ENCODE measurements around the gene ARHGAP24. TPM values are rescaled to one million over a fixed set of nuclear protein-coding genes. Genes with fewer than 3 reads are reported as not detected.

ARHGAP24 gene
- total RNA-seq, 1 donor = 67.6 TPM

DNA sequence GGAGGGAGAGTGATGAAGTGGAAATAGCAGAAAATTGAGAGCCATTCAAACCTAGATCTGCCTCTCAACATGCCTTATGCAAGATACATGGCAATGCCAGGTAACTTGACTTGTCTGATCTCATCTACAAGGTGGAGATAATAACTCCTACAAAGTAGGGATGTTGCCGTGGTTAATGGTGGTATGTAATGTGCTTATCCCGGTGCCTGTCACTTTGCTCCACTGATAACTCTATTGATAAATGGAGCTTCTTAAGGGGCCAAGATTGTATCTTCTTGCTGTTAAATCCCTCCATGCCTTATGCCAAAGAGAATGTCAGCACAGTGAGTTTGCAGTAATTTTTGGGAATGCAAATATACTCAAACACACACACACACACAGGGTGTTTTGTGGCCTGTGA is 529.1 kb downstream of the ARHGAP24 start:
- H3K4me3 ChIP-seq (ENCODE audit: low read depth, low read length) = no peak overlapping the region
- DNase-seq (ENCODE audit: low read depth) = no peak
- TF ChIP-seq, protein P1, sequence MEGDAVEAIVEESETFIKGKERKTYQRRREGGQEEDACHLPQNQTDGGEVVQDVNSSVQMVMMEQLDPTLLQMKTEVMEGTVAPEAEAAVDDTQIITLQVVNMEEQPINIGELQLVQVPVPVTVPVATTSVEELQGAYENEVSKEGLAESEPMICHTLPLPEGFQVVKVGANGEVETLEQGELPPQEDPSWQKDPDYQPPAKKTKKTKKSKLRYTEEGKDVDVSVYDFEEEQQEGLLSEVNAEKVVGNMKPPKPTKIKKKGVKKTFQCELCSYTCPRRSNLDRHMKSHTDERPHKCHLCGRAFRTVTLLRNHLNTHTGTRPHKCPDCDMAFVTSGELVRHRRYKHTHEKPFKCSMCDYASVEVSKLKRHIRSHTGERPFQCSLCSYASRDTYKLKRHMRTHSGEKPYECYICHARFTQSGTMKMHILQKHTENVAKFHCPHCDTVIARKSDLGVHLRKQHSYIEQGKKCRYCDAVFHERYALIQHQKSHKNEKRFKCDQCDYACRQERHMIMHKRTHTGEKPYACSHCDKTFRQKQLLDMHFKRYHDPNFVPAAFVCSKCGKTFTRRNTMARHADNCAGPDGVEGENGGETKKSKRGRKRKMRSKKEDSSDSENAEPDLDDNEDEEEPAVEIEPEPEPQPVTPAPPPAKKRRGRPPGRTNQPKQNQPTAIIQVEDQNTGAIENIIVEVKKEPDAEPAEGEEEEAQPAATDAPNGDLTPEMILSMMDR (IDR thresholded peaks at IDR 0.05; ENCODE audit: insufficient read depth, low read length) = no peak

DNA sequence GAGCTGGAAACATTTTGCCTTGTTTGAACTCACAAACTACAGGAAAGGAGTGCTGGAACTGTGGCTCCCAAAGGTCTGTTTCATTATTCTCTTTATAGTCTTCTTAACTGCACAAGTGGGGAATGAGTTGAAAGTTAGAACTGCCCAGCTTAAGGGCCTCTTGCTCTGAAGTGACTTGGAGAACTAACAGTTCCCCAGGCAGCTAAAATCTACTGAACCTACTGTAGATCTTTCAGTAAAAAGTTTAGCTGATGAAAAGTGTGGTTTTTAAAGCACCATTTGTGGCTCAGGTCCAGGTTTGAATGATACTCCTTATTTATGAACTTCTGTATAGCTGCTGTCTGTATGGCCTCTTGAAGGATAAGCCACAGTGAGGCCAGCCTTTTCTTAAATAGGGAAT is 531.1 kb downstream of the ARHGAP24 start:
- TF ChIP-seq, protein P1 (IDR thresholded peaks at IDR 0.05; ENCODE audit: insufficient read depth, low read length) = no peak
- DNase-seq (ENCODE audit: low read depth) = no peak
- H3K4me3 ChIP-seq (ENCODE audit: low read depth, low read length) = no peak overlapping the region

DNA sequence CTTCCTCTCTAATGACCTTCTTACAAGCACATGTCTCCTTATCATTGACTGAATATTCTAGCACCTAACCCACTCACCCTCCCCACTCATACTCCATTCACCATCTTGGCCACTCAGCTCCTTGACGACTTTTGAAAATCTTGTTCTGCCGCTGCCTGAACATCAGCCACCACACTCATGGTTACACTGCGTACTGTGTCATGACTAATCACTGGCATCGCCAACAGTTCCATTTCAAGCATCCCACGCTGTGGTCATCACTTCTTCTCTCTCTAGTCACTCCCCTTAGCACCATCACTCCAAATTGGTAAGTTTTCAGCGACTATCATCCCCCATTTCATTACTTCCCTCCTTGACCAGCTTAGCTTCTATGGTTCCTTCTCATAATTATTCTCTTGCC is 532.1 kb downstream of the ARHGAP24 start:
- no peak for DNase-seq (ENCODE audit: low read depth)
- TF ChIP-seq, protein P1 (IDR thresholded peaks at IDR 0.05; ENCODE audit: insufficient read depth, low read length) = no peak
- H3K4me3 ChIP-seq (ENCODE audit: low read depth, low read length) = no peak overlapping the region

DNA sequence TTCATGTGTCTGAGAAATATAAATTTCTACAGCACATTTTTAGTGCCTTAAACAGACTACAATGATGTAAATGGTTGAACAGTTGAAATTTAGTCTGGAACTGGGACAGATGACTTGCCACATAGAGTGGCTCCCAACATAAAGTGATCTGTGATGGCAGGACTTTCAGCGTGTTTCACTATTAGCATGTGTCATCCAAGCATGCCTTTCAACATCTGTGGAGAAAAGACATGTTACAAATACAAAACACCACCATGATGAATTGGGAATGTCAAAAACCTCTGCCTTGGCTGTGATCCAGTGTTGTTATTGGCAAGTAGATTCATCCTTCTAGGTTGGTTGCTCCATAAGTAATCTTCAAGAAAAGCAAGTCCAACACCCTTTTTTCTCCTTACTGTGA is 536.2 kb downstream of the ARHGAP24 start:
- TF ChIP-seq, protein P1 (IDR thresholded peaks at IDR 0.05; ENCODE audit: insufficient read depth, low read length) = no peak
- no peak overlapping the region for H3K4me3 ChIP-seq (ENCODE audit: low read depth, low read length)
- DNase-seq (ENCODE audit: low read depth) = peak; percentile 99

DNA sequence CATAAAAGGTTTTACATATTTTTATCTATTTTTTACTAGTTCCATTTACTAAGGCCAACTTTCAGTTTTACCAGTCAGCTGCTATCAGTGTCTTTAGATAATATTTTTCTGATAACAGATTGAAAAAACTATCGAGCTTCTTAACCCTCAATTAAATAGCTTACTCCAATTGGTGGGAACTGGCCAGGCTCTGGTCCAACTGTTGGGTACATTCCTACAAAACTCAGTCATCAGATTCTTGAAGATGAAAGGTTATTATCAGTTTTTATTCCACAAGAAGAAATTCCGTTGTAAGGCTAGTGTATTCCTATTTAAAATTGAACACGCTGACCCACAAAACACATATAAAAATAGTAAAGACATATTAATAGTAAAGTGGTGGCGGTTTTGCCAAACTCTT is 538.7 kb downstream of the ARHGAP24 start:
- no peak overlapping the region for H3K4me3 ChIP-seq (ENCODE audit: low read depth, low read length)
- DNase-seq (ENCODE audit: low read depth) = peak; percentile 82
- TF ChIP-seq, protein P1 (IDR thresholded peaks at IDR 0.05; ENCODE audit: insufficient read depth, low read length) = no peak

DNA sequence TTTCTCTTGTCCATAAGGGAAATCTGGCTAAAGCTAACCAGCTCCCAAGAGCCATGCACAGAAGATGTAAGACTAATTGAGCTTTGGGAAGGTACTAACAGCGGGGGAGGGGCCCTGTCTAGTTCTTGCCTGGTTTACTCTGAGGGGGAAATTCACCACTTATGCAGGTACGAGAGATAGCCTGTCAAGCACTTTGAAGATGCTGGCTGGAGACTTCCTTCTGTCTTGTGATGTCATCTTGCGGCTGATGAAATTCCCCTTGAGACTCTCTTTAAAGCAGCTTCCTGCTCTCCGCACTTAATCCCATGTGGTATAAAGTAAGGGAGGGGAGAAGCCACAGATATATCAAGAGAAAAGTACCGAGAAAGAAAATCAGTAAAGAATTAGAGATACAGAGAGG is 539.6 kb downstream of the ARHGAP24 start:
- DNase-seq (ENCODE audit: low read depth) = no peak
- no peak overlapping the region for H3K4me3 ChIP-seq (ENCODE audit: low read depth, low read length)
- TF ChIP-seq, protein P1 (IDR thresholded peaks at IDR 0.05; ENCODE audit: insufficient read depth, low read length) = no peak

Measured in fibroblast of the aortic adventitia (primary cell).